Endothelial cell of umbilical vein (primary cell): ENCODE results near the gene CIDEC.

Experiments used
- EZH2 ChIP-seq: IDR thresholded peaks from 2 replicates; pipeline ENCODE4 v1.6.1; 2012; ENCODE audit warnings: borderline replicate concordance, low read depth, mild to moderate bottlenecking, moderate library complexity, low read length, inconsistent platforms; ENCODE audit not compliant: severe bottlenecking
- MAX ChIP-seq: IDR thresholded peaks from 2 replicates; pipeline ENCODE4 v1.6.1; 2011; ENCODE audit not compliant: insufficient read depth, insufficient read length
- POLR2A ChIP-seq: IDR thresholded peaks from 2 replicates; pipeline ENCODE4 v1.6.1; 2012; ENCODE audit warnings: low read depth, mild to moderate bottlenecking, control low read depth, low read length
- POLR2AphosphoS5 ChIP-seq: IDR thresholded peaks from 2 replicates; pipeline ENCODE4 v1.6.1; 2012; ENCODE audit warnings: low read depth, mild to moderate bottlenecking, control low read depth, low read length, moderate library complexity; ENCODE audit not compliant: insufficient read depth
- TF ChIP-seq, protein P1 (sequence below), 2 donors: IDR thresholded peaks; 1 replicate in 1 of 2; 2 replicates in 1 of 2; pipeline ENCODE4 v1.5.1; 2011; ENCODE audit warnings: low read length in 2 of 2, mild to moderate bottlenecking in 2 of 2, moderate library complexity in 2 of 2, control low read depth in 1 of 2, inconsistent platforms in 1 of 2, low read depth in 1 of 2; ENCODE audit not compliant: insufficient read depth in 1 of 2; ENCODE audit errors: extremely low read depth in 1 of 2

GRCh38 chr3:9898467-9899241, 18.6 kb upstream of the CIDEC start:
- TF ChIP-seq, protein P1, sequence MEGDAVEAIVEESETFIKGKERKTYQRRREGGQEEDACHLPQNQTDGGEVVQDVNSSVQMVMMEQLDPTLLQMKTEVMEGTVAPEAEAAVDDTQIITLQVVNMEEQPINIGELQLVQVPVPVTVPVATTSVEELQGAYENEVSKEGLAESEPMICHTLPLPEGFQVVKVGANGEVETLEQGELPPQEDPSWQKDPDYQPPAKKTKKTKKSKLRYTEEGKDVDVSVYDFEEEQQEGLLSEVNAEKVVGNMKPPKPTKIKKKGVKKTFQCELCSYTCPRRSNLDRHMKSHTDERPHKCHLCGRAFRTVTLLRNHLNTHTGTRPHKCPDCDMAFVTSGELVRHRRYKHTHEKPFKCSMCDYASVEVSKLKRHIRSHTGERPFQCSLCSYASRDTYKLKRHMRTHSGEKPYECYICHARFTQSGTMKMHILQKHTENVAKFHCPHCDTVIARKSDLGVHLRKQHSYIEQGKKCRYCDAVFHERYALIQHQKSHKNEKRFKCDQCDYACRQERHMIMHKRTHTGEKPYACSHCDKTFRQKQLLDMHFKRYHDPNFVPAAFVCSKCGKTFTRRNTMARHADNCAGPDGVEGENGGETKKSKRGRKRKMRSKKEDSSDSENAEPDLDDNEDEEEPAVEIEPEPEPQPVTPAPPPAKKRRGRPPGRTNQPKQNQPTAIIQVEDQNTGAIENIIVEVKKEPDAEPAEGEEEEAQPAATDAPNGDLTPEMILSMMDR (IDR thresholded peaks at IDR 0.05; ENCODE audit: extremely low read depth in 1 of 2, insufficient read depth in 1 of 2, low read depth in 1 of 2, low read length in 2 of 2), result no peak
- no peak for TF ChIP-seq EZH2
- no peak for TF ChIP-seq POLR2AphosphoS5
- no peak for TF ChIP-seq POLR2A
- no peak for TF ChIP-seq MAX
